ENCODE results near the gene EGR4.

GRCh38 chr2:73268830-73269685 lies 24.3 kb downstream of the EGR4 start:
- no peak for TF ChIP-seq CTCF (IDR thresholded peaks at IDR 0.05; ENCODE audit: insufficient read depth, low read depth, low read length)
- TF ChIP-seq EZH2 (IDR thresholded peaks at IDR 0.05; ENCODE audit: insufficient read depth, low read length): peak; percentile 94

All from astrocyte (in vitro differentiated cells and primary cell).